HG02623 (cell line): ENCODE data around the gene ITPR3.

ENCODE experiments used
- ATAC-seq: cut with Tn5 transposase; IDR thresholded peaks from one replicate; pipeline ENCODE4 v1.9.1; 2021; ENCODE audit warnings: moderate library complexity; ENCODE audit not compliant: unreplicated experiment

The ITPR3 gene

DNA sequence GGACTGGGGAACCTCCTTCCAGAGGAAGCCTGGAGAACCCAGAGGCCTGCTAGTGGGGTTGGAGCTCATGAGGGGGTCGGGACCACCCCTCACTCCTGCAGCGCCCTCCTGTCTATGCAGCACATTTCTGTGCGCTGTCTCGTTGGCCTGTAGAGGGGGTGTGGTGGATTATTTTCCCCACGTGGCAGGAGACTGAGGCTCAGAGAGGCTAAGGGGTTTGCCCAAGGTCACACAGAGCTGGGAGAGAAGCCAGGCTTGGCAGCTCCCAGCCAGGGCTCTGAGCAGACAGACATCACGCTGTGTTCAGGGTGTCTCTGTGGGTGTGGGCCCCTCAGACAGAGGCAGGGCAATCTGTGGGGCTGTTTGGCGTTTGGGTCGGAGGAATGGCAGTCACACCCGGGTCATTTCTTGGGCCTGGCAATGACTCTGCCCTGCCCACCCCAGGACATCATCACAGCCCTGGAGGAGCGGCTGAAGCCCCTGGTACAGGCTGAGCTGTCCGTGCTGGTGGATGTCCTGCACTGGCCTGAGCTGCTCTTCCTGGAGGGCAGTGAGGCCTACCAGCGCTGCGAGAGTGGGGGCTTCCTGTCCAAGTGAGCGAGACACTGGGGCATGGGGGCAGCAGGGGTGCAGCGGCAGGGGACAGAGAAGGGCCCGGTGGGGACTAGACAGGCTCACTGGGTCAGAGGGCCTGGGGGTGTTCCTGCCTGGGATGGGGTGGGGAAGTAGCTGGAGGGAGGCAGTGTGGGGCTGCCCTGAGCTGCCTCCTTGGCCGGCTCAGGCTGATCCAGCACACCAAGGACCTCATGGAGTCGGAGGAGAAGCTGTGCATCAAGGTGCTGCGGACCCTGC lies 62.7 kb downstream of the ITPR3 start:
- ATAC-seq, result no peak

- no peak for ATAC-seq
Observed at GRCh38 chr6:33684428-33684896, 63.3 kb downstream of the ITPR3 start.

DNA sequence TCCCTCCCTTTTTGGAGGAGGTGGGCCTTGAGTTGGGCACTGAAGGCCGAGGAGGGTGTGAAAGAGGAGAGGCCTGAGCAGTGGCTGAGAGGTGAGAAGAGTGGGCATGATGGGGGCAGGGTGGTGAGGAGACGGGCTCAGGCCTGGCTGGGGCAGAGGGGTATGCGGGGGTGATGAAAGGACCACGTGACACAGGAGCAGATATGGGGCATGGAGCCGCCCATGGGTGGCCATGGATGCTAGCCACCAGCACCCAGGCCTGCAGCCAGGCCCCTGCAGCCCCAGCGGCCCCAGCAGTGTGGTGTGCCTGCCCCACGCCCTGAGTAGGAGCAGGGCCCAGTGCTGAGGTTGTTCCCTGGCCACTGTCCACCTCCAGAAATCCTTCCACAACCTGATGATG lies 63.9 kb downstream of the ITPR3 start:
- ATAC-seq, result no peak

GRCh38 chr6:33685411-33686224 lies 64.5 kb downstream of the ITPR3 start:
- no peak for ATAC-seq

DNA sequence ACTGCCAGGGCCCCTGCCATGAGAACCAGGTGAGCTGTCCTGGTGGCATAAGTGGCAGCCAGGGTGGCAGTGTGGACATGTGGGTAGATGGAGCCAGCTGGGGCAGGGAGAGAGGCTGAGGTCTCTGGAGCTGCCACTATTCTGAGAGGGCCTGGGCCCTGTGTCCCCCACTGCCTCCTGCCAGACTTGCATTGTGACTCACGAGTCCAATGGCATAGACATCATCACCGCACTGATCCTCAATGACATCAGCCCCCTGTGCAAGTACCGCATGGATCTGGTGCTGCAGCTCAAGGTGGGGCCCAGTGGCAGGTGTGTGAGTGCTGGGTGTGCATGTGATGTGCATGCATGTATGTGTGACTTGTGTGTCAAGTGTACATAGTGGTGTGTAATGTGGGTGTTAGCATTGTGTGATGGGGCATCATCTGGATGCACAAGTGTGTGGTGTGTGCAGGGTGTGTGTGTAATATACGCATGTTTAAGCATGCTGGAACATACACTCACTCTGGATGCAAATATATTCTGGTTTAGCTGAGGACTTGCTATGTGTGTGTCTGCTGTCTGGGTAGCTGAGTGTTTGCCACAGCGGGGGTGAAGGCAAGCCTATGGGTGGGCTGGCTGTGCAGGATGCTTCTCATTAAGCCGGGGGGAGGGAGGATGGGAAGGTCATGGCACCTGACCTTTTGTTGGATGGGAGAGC lies 65.3 kb downstream of the ITPR3 start:
- ATAC-seq, result no peak

- no peak for ATAC-seq
Observed at GRCh38 chr6:33686981-33687975, 66.2 kb downstream of the ITPR3 start.

GRCh38 chr6:33688006-33688405 lies 66.9 kb downstream of the ITPR3 start:
- ATAC-seq, result no peak

DNA sequence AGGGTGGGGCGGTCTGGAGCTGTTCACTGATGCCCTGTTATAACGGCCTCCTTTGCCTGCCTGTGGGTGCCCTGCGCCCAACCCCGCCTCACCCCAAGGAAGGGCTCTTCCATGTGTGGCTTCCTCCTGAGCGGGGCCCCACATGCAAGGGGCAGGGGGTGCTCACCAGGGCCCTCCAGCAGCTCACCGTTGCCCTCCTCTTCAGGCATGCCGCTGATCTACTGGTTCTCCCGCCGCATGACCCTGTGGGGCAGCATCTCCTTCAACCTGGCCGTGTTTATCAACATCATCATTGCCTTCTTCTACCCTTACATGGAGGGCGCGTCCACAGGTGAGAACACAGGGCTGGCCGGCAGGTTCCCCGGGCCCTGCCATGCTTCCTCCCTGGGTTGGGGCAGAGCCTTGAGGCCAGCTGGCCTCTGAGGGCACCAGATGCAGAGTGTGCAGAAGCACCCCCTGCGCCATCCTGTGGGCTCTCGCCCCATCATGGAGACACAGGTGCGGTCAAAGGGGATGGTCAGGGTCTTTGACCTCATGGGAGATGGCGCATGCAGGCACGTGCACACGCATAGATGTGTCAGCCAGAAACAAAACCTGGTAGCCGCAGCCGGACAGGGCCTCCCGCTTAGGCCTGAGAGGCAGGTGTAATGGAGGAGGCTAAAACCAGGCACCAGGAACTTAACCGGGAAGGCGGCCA lies 67.5 kb downstream of the ITPR3 start:
- ATAC-seq, result no peak

DNA sequence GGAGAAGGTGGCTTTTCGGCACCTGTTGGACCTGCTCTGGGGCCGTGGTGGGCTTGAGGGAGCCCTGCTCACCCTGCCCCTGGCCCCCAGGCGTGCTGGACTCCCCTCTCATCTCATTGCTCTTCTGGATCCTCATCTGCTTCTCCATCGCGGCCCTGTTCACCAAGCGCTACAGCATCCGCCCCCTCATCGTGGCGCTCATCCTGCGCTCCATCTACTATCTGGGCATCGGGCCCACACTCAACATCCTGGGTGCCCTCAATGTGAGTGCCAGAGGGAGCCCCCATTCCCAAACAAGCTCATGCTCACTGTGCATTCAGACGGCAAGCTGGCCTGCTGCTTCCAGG lies 68.0 kb downstream of the ITPR3 start:
- ATAC-seq, result no peak

- no peak for ATAC-seq
Observed at GRCh38 chr6:33689879-33690278, 68.8 kb downstream of the ITPR3 start.

GRCh38 chr6:33690766-33691165 lies 69.6 kb downstream of the ITPR3 start:
- no peak for ATAC-seq

- ATAC-seq, result no peak
Observed at GRCh38 chr6:33691456-33692077, 70.4 kb downstream of the ITPR3 start.

DNA sequence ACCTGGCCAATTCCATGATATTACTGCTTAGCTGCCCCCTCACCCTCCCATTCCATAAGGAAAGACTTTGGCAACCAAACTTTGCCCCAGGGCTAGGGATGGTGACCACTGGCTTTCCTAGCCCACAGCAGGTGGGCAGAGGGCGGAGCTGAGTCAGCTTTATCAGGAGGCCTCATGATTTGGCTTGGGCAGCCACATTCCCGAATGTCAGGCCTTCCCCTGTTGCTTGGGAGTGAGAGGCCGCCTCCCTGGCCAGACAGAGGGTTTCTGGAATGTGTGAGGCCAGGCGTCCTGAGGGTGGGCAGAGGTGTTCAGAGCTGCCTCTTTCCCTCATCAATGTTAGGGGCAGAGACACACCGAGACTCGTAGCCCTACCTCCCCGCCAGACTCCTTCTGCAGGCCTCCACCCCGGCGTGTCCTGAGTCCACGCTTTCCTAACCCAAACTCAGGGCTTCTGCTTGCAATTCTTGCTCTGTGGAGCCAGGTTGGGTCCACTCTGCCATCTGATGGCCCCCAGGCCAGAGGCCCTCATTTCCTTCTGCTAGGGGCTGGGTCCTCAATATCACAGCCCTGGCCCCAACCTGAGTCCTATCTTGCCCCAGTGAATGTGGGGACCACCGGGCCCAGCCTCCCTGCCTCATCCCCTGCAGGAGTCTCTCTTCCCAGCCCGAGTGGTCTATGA lies 71.1 kb downstream of the ITPR3 start:
- no peak for ATAC-seq

DNA sequence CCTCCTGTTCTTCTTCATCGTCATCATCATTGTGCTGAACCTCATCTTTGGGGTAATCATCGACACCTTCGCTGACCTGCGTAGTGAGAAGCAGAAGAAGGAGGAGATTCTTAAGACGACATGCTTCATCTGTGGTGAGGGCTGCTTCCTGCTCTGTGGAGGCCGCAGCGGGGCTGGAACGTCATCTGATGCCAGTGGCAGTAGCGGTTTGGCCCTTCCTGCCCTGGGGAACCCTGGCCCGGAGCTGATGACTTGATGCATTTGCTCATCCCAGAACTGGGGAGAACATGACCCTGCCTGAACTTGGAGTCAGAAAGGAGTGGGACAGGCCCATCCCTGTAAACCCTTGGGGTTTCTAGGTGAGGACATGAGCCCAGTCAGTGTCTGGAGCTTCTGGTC lies 71.6 kb downstream of the ITPR3 start:
- ATAC-seq, result no peak

- ATAC-seq, result no peak
Observed at GRCh38 chr6:33693186-33694105, 72.3 kb downstream of the ITPR3 start.

GRCh38 chr6:33694401-33694931 lies 73.3 kb downstream of the ITPR3 start:
- ATAC-seq, result no peak

DNA sequence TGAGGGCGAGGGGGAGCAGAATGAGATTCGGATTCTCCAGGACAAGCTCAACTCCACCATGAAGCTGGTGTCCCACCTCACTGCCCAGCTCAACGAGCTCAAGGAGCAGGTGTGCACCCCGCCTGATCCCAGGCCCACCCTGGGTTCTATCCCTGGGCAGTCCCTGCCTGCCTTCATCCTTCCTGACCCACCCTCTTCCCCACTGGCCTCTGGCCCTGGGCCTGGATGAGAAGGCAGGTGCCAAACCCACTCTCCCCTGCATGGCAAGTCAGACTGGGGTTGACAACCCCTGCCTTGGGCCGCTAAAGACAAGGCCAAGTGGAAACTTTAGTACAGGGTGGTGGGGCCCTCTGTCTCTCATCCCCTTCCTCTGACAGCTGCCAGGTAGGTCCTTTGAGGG lies 73.9 kb downstream of the ITPR3 start:
- no peak for ATAC-seq
